ENCODE measurements around the gene TRPV5.

Gene TRPV5

GRCh38 chr7:142939226-142939910, 5.8 kb upstream of the TRPV5 start, which contains the start of gene LLCFC1:
LLCFC1 (plus strand) TSS chr7:142939484; CDS start chr7:142939622, 138 bp downstream.
- no peak for DNase-seq

DNA sequence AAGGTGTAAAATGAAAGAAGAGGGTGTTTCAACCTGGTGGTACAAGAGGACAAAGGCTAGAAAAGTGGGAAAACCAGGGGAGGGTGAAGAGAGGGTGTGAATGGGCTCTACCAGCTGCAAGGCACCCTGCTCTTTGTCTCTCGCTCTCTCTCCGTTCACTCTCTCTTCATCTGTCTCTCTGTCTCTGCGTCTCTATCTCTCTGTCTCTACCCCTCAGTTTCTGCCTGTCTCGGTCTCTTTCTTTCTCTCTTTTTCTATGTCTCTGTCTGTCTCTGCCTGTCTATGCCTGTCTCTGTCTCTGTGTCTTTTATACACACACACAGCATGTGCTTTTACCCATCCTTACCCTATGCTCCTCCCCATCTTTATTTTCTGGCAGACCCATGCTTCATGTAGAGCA, 5.1 kb upstream of the TRPV5 start:
- no peak for DNase-seq

DNA sequence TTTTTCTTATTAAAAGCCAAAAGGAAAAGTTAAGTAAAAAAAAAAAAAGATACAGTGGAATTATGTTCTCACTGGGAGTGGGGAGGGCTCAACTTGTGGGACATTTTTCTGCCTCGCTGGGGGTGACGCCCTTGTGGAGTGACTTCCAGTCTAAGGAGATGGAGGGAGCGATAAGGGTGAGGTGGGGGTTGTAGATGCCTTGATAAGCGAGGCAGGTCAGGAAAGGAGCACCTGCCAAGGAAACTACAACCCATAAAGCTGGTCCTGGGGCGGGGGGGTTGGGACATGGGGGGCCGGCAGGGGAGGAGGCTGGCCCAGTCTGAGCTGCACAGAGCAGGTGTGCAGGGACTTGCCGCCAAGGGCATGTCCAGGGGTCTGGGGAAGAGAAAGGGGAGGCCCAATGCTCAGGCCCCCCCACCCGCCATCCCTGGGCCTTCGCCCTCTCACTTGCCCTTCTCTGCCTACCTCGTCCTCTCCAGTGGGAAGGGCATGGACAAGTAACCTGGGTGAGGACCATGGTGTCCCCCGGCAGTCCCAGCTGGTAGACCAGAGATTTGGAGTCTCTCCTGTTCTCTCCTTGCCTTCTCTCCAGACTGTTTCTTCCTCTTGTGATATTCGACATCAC, 2.5 kb upstream of the TRPV5 start:
- no peak for DNase-seq

DNA sequence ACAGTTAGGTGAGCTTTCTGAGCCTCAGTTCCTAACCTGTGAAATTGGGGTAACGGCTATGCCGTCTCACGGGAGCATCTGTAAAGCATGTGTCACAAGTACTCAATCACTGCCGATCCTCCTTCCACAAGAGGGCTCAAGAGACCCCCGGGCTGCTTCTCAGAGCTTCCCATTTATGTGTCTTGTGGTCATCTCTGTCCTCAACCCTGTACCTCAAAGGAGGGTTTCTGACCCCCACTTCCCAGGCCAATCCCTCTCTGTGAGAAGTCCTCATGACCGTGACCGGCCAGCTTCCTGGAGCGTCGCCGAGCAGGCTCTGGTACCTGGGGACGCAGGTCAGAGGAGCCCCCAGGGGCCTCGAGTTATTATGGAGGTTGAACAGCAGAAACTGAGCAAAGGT, 510 bp upstream of the TRPV5 start:
- DNase-seq: no peak

- no peak for DNase-seq
Observed at GRCh38 chr7:142933092-142933475, 462 bp downstream of the TRPV5 start.

DNA sequence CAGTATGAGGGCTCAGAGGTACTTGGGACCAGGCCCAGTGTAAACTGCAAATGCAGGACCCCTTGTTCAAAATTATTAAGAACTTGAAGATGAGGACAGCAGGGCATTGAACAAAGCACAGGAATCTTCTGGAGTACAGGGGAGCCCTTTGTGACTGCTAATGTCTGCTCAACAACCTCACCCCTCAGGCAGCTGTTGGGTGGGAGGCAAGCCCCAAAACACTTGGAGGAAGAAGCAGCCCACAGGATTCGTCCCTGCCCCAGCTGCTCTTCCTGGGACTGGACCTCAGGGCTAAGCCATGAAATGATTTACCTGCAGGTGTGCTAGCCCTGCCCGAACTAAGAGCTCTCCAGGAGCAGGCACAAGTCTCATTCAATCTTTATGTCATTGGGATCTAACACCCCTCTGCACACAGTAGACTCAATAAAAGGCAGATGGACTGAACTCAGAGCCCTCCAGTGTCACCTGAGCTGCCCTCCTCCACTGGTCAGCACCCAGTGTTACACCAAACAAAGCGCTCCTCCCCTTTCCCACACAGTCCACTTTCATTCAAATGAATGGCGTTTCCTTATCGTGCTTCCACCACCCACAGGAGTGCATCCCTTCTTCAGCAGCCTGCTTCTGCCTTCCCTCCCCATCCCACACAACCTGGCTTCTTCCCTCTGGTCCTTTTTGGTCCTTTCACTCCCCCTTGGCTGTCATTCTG, 1.0 kb downstream of the TRPV5 start:
- DNase-seq: no peak

DNA sequence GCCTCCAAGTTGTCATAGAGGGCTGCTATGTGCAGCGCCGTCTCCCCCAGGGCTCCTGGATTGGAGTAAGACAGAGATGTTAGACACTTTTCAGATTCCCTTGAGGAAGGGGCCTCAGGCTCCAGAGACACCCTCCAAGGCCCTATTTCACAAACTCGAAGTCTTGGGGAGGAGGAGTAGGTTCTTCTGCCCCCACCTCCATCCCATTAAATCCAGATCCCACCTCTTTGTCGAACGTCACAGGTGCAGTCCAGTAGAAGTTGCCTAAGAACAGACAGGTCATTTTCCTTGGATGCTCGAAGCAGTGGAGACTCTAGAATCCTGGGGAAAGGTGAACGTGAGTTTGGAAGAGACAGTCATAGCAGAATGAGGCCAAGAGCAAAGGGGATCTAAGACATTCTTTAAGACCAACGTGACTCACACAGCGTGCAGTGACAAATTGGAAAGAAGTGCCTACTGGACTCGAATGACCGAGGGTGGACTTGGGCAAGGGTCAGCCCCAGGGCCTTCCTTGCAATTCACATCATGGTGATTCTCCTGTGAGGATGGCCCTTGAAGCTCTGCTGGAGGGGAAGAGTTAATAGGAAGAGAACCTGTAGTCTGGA, 3.3 kb downstream of the TRPV5 start:
- no peak for DNase-seq

- DNase-seq: no peak
Observed at GRCh38 chr7:142927949-142928348, 5.6 kb downstream of the TRPV5 start.

DNA sequence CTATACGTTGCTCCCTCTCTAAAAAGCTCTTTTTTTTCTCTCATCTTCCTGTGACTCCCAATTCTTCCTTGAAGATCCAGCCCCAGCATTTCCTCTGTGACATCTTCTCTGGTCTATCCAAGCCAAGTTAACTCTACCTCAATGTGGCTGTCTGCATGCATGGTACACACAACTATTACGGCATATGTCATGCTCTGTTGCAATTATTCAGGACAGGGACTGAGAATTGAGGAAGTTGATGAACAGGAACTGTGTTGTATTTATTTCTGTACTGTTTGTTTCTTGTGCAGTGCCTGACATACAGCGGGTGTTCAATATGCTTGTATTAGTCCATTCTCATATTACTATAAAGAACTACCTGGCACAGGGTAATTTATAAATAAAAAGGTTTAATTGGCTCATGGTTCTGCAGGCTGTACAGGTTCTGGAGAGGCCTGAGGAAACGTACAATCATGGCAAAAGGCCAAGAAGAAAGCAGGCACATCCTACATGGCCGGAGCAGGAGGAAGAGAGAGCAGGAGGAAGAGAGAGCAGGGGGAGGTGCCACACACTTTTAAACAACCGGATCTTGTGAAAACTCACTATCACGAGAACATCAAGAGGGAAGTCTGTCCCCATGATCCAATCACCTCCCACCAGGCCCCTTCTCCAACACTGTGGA, 6.3 kb downstream of the TRPV5 start:
- DNase-seq: no peak

- no peak for DNase-seq
Observed at GRCh38 chr7:142925413-142925812, 8.1 kb downstream of the TRPV5 start.

DNA sequence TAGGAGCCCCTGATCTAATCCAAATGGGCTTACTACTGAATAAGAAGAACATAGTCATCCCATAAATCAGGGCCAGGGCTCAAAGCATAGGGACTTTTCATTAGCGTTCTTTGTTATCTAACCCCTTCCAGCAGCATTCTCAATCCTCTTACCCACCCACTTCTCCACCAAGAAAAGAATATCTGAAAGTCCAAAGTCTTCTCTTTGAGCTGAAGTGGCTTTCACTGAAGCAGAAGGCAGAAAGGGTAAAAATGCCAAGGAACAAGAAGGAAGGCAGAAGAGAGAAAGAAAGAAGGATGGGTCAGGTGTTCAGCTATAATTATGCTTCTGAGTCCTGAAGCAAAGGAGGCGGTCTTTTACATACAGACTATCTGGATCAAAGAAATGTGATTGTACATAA, 10.2 kb downstream of the TRPV5 start:
- no peak for DNase-seq

- no peak for DNase-seq
Observed at GRCh38 chr7:142919656-142920055, 13.9 kb downstream of the TRPV5 start.

DNA sequence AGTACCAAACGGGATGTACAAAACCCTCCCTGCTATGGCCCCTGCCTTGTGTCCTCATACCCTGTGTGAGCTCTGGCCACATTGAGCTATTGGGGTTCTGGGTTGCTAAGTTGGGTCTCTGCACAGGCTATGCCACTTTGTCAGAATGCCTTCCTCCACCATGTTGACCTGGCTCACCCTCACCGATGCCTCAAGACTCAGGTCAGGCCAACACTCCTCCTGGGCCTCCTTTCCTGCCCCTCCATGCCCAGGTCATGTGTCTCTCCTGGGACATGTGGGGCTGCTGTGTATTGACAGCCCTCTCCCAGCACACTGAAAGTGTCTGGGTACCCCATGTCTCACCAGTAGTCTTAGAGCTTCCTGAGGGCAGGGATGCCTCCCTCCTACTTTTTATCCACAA, 14.6 kb downstream of the TRPV5 start:
- no peak for DNase-seq

GRCh38 chr7:142917447-142917846, 16.1 kb downstream of the TRPV5 start:
- no peak for DNase-seq

- DNase-seq: no peak
Observed at GRCh38 chr7:142916508-142916907, 17.0 kb downstream of the TRPV5 start.

DNA sequence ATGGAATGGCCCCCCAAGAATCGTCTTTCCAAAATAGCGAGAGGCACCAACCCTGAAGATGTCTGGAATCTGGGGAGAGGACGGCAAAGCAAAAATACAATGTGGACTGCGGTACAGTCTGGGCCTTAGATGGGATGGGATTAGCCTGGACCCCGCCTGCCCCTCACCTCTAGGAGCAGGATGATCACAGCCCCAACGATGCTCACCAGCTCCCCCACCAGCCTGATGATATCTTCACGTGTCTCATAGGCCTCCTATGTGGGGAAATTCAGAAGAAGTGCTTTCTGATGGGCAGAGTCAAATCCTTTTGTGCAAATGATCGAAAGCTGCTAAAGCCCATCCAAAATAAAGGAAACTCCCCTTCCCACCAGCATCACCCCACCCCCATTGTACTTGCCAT, 18.2 kb downstream of the TRPV5 start:
- no peak for DNase-seq

DNA sequence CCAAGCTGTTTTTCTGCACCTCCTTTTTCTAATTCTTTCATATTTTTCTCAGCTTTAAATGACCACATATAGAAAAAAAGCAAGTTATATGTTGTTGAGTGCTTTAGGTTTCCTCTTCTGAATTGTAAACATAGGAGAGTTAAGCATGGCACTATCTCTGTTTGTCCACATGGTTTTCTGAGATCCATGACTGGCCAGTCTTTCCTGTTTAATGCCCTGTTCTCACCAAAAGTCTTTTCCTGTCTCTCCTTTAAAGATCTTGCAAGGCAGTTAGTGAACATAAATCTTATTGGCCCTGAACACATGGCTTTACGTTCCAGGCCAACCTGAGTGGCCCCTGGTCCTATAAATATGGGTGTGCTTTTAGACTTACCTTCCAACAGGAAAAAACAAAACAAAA, 19.4 kb downstream of the TRPV5 start:
- DNase-seq: no peak

- DNase-seq: no peak
Observed at GRCh38 chr7:142913566-142913965, 20.0 kb downstream of the TRPV5 start.

- DNase-seq: no peak
Observed at GRCh38 chr7:142913051-142913450, 20.5 kb downstream of the TRPV5 start.

DNA sequence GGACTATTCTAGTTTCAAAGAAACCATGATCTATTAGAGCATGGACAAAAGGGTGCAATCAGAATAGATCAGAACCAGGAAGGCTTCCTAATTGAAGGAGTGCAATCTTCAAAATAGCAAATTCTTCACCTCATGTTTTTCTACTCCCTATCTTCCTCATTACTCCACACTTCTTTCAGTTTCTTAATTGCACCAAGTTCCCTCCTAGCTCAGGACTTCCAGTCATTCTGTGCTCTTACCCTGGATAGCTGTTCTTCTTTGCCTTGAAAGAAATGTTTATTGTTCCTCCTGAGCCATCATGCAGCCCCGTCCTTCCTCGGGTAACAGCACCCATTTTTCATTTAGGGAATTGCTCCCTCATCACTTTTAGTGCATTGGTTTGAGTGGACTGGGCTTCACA, 23.1 kb downstream of the TRPV5 start:
- no peak for DNase-seq

DNA sequence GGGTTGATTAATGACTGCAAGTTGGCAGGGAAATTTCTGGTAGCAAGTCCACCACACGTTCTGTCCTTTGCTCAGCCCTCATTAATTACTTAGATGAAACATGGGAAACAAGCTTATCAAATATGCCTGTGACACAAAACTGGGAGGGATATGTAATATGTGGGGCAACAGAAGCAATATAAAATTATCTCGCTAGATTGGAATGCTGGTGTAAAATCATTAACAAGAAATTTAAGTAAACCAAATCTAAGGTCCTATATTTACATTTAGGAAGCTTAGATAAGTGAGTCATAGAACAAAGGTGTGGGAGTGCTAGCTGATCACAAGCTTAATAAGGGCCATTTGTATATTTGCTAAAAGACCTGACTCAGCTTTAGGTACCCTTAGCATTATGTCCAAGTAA, 23.5 kb downstream of the TRPV5 start:
- no peak for DNase-seq

- peak in 1 of 14 donors; percentile 7 for DNase-seq
Observed at GRCh38 chr7:142908921-142909890, 24.3 kb downstream of the TRPV5 start.

All from C1 segment of cervical spinal cord (tissue), 14 donors.